GM12872 (cell line): Measurements from ENCODE around the gene EFCAB12.

Experiments used
- CTCF ChIP-seq: IDR thresholded peaks from 3 replicates; pipeline ENCODE4 v1.5.1; 2011; ENCODE audit warnings: low read depth, mild to moderate bottlenecking, low read length, moderate library complexity; ENCODE audit not compliant: insufficient read depth

The EFCAB12 gene

DNA sequence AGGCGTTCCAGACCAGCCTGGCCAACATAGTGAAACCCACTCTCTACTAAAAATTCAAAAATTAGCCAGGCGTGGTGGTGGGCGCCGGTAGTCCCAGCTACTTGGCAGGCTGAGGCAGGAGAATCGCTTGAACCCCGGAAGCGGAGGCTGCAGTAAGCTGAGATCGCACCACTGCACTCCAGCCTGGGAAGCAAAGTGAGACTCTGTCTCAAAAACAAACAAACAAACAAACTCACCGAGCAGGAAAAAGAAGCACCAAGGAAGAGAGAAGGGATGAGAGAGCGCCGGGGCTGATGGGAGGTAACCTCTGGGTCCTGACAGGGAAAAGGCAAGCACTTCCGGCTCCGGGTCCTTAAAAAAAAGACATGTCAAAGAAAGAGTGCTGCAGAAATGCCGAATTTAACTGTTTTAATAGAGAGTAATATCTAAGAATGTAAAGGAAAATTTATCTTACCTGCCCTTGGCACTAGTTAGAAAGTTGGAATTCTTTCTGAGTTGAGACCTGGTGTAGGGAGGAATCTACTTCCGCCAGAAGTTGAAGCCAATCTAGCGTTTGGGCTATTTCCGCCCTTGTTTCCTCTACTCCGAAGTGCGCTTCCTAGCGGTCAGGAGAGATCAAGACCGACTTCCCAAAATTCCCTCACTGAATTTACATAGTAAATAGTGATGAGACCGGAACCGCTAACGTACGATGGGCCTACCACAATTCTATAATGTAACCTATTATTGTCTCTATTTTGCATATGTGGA is 29.1 kb downstream of the EFCAB12 start:
- TF ChIP-seq CTCF, result peak; percentile 87

- no peak for TF ChIP-seq CTCF
Observed at GRCh38 chr3:129398803-129399144, 29.7 kb downstream of the EFCAB12 start.

- no peak for TF ChIP-seq CTCF
Observed at GRCh38 chr3:129393271-129393670, 35.2 kb downstream of the EFCAB12 start.

GRCh38 chr3:129389572-129389937 is 38.9 kb downstream of the EFCAB12 start:
- TF ChIP-seq CTCF, result no peak

DNA sequence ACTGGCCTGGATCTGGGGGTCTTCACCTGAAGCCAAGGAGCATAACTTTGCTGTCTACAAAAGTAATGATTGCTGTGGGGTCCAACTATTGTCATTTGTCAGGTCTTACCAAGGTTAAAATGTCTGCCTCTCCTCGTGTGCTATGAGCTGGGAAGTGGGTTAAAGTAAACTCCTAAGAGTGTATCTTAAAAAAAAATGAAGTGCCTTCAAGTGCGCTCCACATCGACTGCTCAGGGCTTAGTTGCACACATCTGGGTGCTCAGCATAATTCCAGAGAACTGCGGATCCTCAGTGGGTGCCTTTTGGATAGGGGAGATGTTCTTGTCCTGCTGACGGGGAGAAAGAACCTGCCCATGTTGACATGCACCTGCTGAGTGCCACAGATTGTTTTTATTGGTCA is 40.9 kb downstream of the EFCAB12 start:
- TF ChIP-seq CTCF, result no peak

GRCh38 chr3:129386984-129387383 is 41.5 kb downstream of the EFCAB12 start:
- TF ChIP-seq CTCF, result no peak

GRCh38 chr3:129384594-129385323 is 43.7 kb downstream of the EFCAB12 start:
- no peak for TF ChIP-seq CTCF
